Muscle layer of colon (tissue), 2 donors: ENCODE results near the gene PTCH1.
A peak's percentile ranks its signal among the peaks of the same experiment; 100 is the strongest.

ENCODE experiments used
- H3K27ac ChIP-seq: one replicate; pipeline ENCODE4 v1.7.0; 2013; ENCODE audit warnings: low read depth, mild to moderate bottlenecking, low read length, moderate library complexity
- H3K27me3 ChIP-seq, 2 donors: one replicate each; pipeline ENCODE4 v1.7.0; 2013; ENCODE audit warnings: low read length in 2 of 2, mild to moderate bottlenecking in 2 of 2; ENCODE audit not compliant: insufficient read depth in 2 of 2, control insufficient read depth in 1 of 2
- H3K36me3 ChIP-seq: one replicate; pipeline ENCODE4 v1.7.0; 2013; ENCODE audit warnings: mild to moderate bottlenecking, low read length; ENCODE audit not compliant: insufficient read depth
- H3K4me1 ChIP-seq: one replicate; pipeline ENCODE4 v1.7.0; 2013; ENCODE audit warnings: mild to moderate bottlenecking, low read length; ENCODE audit not compliant: insufficient read depth
- H3K4me3 ChIP-seq, 2 donors: one replicate each; pipeline ENCODE4 v1.7.0; 2013; ENCODE audit warnings: low read length in 2 of 2, low read depth in 1 of 2, mild to moderate bottlenecking in 1 of 2, moderate library complexity in 1 of 2
- H3K9ac ChIP-seq: one replicate; pipeline ENCODE4 v1.7.0; 2013; ENCODE audit warnings: low read length
- H3K9me3 ChIP-seq: one replicate; pipeline ENCODE4 v1.7.0; 2013; ENCODE audit warnings: mild to moderate bottlenecking, low read length
- donor health status: abdominal sarcoma.
- donor health status: Adenocarcinoma of cecum.

PTCH1 gene

DNA sequence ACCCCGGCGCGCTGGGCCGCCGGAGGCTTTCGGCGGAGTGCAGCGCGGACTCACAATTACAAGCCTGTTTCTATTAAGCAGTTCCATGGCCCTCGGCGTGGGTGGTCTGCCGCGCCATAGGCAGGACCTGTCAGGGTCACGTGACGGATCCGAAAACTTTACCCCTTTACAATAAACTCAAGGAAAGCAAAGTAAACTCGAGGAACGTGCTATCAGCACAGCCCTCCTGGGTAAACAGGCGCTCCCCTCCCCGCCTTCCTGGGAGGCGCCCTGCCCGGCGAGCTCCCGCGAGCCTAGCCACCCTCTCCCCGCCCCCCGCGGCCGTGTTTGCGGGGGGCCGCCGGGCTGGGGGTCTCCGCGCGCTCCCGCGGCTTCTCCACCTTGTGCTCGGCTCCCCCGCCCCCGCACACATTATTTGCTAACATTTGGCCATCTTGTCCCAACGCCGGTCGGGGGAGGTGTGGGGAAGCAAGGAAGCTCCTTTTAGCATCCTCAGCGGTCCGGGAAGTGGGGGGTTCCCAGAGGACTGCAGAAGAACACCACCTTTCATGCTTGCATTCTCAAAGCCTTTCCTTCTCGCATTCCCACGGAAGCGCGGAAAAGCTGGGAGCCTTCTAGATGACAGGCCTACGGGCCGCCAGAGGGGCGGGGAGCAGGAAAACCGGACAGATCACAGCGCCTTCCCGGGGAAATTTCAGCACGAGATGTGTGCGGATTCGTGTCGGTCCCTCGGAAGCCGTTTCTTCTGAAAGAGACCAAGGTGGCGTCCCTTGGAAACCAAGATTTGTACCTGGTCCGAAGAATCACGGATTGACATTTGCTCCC, at the start of gene PTCH1:
PTCH1 (minus strand) TSS at position 238 of the 825 bp plus-strand sequence.
- Histone ChIP-seq H3K4me3 (peak within 1 kb of the TSS; percentile 52 to 72), H3K9me3 (no peaks in the 10 kb centered on the region), H3K27me3 (peaks cover 0 to 5% of the 10 kb centered on the region in 2 donors), H3K36me3 (no peaks in the 10 kb centered on the region), H3K27ac (peak within 1 kb of the TSS; percentile 62), H3K9ac (no peak within 1 kb of the TSS), H3K4me1 (peaks cover 7% of the 10 kb centered on the region)

DNA sequence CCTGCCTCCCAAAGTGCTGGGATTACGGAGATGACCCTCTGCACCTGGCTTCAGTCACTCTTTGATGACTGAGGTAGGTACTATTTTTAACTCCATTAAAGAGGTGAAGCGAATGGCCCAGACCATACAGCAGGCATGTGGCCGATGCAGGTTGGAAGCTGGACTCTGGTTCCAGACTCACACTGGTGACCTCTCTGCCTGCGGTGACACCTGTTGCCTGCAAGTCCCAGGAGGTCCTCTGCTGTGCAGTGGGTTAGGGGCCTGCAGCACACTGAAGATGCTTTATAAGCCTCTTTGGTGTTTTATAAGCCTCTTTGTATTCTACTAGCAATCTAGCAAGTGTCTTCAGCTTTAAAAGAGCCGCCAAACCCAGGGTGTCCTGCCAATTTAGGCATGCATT, 49.2 kb upstream of the PTCH1 start:
- Histone ChIP-seq H3K9me3 (no peaks in the 10 kb centered on the region), H3K27ac (no peak overlapping the region), H3K9ac (no peak overlapping the region), H3K4me1 (no peaks in the 10 kb centered on the region), H3K36me3 (no peaks in the 10 kb centered on the region), H3K4me3 (no peak overlapping the region), H3K27me3 (peaks cover 0 to 6% of the 10 kb centered on the region in 2 donors)

DNA sequence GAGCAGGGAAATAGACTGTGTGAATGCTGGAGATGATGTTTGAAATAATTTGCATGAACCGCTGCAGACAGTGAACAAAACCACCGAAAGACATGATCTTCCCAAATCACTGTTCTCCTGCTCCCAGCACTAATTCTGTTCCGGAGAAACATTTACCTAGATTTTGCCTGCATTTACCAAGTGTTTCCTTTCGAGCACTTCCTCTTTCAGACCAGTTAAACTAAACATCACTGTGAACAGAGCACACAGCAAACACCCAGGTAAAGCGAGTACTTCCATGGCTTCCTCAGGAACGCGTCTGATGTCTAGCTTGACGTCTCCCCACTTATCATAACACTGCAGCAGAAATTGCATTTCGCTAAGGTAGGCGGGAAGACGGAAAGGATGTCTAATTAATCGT, 45.1 kb upstream of the PTCH1 start:
- Histone ChIP-seq H3K4me1 (no peaks in the 10 kb centered on the region), H3K4me3 (no peak overlapping the region), H3K27me3 (no peaks in the 10 kb centered on the region), H3K9me3 (no peaks in the 10 kb centered on the region), H3K36me3 (no peaks in the 10 kb centered on the region), H3K27ac (no peak overlapping the region), H3K9ac (no peak overlapping the region)

DNA sequence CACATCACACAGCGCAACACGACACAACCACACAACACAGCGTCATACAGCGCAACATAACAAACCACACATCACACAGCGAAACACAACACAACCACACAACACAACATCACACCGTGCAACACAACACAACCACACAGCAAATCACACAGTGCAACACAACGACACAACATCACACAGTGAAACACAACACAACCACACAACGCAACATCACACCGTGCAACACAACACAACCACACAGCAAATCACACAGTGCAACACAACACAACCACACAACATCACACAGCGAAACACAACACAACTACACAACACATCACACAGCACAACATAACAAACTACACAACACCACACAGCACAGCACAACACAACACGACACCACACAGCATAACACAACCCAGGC, 40.4 kb upstream of the PTCH1 start:
- Histone ChIP-seq H3K4me3 (no peak overlapping the region), H3K4me1 (no peaks in the 10 kb centered on the region)

DNA sequence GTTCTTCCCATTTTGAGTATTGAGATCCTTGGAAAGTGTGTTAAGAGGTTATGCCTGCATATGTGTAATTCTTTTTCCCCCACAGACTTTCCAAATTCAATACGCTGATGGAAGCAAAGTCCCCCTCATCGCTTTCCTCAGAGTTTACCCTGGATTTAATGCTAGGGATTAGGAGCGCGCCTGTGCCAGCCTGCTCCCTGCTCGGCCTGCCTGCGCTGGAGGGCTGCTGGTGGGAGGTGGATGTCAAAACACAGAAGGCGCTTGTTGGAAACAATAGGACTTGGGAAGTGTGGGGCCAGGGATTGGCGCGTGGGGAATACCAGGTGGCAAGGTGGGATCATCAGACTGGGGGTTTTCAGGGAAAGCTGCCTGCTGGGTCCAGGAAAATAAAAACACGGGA, 39.8 kb upstream of the PTCH1 start:
- no peak overlapping the region for H3K27ac ChIP-seq
- H3K36me3 ChIP-seq, result no peaks in the 10 kb centered on the region
- no peaks in the 10 kb centered on the region for H3K4me1 ChIP-seq
- peaks cover 0 to 12% of the 10 kb centered on the region in 2 donors for H3K27me3 ChIP-seq
- no peak overlapping the region for H3K9ac ChIP-seq
- H3K9me3 ChIP-seq, result no peaks in the 10 kb centered on the region
- H3K4me3 ChIP-seq, result no peak overlapping the region

More for the DNA sequence above, 40.4 kb upstream of the PTCH1 start:
- Histone ChIP-seq H3K36me3 (no peaks in the 10 kb centered on the region), H3K27ac (no peak overlapping the region), H3K27me3 (peaks cover 0 to 12% of the 10 kb centered on the region in 2 donors), H3K9me3 (no peaks in the 10 kb centered on the region), H3K9ac (no peak overlapping the region)

DNA sequence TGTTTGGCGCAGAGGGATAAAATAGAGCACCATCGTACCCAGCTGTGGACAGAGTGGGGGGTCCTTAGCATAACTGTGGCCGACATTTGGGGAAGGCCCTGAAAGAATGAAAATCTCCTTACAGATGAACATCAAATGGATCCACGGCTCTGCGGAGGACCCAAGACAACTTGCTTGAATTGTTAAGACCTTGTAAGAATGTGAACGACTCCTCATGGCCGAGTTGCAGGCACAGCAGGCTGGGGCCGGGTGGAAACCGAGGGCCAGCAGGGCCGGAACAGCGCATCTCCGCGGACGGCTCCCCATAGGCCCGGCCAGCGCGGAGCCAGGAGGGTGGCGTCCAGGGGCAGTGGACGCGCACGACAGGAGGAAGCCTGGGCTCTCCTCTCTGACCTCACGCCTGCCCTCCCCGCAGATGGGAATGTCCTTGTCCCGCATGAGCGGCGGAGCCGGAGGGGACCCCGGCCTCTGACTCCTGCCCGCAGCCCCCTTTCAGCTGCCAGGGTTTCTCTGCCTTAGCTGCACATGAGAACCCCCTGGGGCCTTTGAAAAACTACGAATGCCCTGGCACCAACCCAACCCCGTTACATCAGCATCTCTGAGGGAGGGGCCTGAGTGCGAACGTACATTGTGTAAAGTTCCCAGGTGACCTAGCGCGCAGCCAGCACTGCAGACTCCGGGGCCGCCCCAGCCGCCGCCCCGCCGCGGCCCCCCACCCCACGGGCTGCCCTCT, 36.2 kb upstream of the PTCH1 start:
- Histone ChIP-seq H3K4me3 (no peak overlapping the region), H3K36me3 (no peaks in the 10 kb centered on the region), H3K9ac (no peak overlapping the region), H3K9me3 (no peaks in the 10 kb centered on the region), H3K27ac (no peak overlapping the region), H3K27me3 (peaks cover 0 to 12% of the 10 kb centered on the region in 2 donors), H3K4me1 (no peaks in the 10 kb centered on the region)

DNA sequence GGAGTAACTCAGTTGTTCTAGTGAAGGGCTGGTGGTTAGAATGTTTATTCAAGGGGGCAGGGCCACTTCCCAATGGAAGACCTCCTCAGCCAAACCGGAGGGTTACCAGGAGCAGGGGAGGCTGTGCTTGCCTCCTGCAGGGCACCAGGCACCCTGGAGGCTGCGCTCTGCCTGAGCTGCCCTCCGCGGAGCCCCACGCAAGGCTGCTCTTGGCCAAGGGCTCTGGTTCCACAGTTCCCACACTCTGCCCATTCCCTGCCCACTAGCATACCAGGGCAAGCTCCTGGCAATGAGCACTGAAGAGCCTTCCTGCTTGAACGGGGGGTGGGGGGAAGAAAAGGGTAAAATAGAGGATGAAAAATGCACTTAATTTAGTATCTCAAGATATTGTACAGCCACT, 35.5 kb upstream of the PTCH1 start:
- Histone ChIP-seq H3K27ac (no peak overlapping the region), H3K9ac (no peak overlapping the region), H3K9me3 (no peaks in the 10 kb centered on the region), H3K4me3 (no peak overlapping the region), H3K36me3 (no peaks in the 10 kb centered on the region), H3K27me3 (peaks cover 0 to 12% of the 10 kb centered on the region in 2 donors), H3K4me1 (no peaks in the 10 kb centered on the region)

DNA sequence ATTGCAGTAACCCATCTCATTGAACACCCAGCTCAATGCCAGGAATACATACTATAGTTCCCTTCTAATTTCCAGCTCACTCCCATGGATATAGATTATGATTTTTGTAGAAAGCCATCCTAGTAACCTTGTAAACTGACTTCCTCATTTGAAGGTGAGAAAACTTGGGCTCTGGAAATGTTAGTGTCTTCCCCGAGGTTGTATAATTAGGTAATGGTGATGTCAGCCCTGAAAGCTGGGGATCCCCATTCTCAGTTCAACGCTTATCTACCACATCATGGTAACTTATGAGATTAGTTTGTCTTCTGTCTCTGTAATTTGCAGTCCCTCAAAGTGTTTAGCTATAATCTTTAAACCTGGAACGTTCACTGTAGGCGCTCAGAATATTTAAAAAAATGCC, 34.6 kb upstream of the PTCH1 start:
- H3K4me3 ChIP-seq, result no peak overlapping the region
- no peaks in the 10 kb centered on the region for H3K4me1 ChIP-seq
- H3K36me3 ChIP-seq, result no peaks in the 10 kb centered on the region
- H3K9ac ChIP-seq, result no peak overlapping the region
- no peak overlapping the region for H3K27ac ChIP-seq
- no peaks in the 10 kb centered on the region for H3K9me3 ChIP-seq
- H3K27me3 ChIP-seq, result peaks cover 0 to 8% of the 10 kb centered on the region in 2 donors

DNA sequence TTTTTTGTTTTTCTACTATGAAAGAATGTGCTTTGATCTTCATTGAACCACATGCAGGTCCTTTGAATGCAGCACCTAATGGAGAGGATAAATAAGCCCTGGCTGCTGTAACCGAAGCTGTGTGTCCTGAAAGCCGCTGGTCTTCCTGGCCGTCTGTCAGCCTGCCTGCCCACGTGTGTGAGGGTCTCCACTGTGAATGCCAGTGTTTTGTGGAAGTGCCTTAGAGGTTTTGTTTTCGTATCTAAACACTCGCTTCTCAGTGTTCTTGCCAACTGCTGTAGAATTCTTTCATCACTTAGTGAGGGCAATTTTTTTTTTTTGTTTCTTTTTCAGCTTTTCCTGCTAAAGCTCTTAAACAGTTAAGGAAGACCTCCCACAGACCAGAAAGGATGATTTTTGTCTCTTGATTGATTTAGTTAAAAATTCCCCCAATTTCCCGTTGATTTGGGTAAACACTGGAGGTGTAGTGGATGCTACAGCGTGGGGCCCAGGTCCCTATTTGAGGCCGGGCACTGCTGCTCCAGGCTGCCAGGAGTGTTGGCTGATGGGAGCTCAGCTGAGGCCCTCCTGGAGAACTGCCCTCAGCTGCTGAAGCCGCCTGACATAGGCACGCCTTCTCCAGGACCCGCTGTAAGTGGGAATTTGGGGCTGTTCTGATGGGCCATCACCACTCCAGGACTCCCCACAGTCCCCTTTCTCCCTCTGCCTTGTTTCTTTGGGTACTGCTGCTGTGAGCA, 29.2 kb upstream of the PTCH1 start:
- Histone ChIP-seq H3K27me3 (no peaks in the 10 kb centered on the region), H3K9me3 (no peaks in the 10 kb centered on the region), H3K4me1 (no peaks in the 10 kb centered on the region), H3K27ac (no peak overlapping the region), H3K4me3 (no peak overlapping the region), H3K9ac (no peak overlapping the region), H3K36me3 (no peaks in the 10 kb centered on the region)

DNA sequence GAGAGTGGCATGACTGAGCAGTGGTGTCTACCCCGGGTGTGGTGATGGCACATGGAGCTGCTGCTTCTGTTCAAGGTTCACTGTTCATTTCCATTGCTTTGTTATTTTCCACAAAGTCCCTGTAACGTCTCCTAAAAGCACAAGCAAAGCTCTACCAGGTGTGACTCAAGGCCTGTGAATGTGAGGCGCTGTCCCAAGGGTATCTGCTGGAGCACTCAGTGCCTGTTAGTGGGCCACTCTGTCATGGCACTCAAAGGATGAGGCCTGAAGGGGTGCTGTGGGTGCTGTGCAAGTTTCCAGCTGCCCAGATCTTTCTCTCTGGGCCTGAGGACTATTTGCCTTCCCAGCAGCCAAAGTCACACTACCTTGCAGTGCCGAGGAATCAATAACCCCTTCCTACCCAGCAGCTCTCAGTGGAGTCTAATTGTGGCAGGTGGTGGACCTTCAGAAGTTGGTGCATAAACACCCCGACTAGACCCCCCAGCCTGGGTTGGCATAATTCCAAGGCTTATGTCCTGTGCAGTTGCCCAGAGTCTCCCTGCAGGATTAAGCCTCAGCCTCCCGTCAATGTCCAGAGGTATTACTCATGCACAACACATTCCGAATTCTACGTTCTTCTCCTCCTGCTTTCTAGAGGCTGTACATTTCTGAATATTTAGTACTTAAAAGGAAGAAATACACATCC, 17.4 kb upstream of the PTCH1 start:
- H3K4me3 ChIP-seq, result no peak overlapping the region
- no peaks in the 10 kb centered on the region for H3K9me3 ChIP-seq
- no peaks in the 10 kb centered on the region for H3K36me3 ChIP-seq
- no peaks in the 10 kb centered on the region for H3K27me3 ChIP-seq
- no peaks in the 10 kb centered on the region for H3K4me1 ChIP-seq
- no peak overlapping the region for H3K9ac ChIP-seq
- no peak overlapping the region for H3K27ac ChIP-seq

DNA sequence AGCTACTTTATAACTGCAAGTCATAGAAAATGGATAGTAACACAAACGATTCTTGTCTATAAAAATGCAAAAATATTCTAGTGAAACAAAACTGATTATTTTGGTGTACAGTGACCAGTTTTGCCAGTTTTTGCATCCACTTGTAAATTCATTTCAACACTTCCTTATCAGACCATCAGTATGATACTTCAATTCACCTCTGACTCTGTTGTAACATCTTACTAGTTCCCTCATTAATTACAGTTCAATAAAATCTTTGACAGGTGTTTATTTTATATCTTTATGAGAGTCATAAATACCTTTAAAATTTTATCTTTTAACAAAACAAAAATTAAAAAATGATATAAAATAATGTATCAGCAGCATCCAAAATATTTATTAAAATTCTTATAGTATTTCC, 13.1 kb upstream of the PTCH1 start:
- H3K27ac ChIP-seq, result no peak overlapping the region
- no peak overlapping the region for H3K9ac ChIP-seq
- no peaks in the 10 kb centered on the region for H3K27me3 ChIP-seq
- H3K36me3 ChIP-seq, result no peaks in the 10 kb centered on the region
- no peak overlapping the region for H3K4me3 ChIP-seq
- no peaks in the 10 kb centered on the region for H3K9me3 ChIP-seq
- no peaks in the 10 kb centered on the region for H3K4me1 ChIP-seq
